Activated naive CD4-positive, alpha-beta T cell (primary cell): ENCODE measurements around the gene EDC3.

Source experiments
- DNase-seq, 4 experiments: peaks; one replicate each; lab custom pipeline; 2025; lab: John Stamatoyannopoulos, UW

EDC3 gene

DNA sequence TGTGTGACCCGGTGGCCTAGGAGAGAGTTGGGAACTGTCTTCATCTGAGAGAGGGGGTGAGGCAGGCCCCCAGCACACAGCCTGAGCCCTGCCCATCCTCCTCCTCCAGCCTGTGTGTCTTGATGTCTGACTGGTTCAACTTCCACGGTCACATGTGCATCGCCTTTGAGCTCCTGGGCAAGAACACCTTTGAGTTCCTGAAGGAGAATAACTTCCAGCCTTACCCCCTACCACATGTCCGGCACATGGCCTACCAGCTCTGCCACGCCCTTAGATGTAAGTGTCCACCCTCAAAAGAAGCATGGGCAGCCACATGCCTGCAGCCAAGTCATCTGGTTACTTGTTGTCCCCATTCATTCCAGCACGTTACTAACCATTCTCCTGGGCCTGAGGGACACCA lies 70.1 kb downstream of the EDC3 start:
- DNase-seq = no peak

DNA sequence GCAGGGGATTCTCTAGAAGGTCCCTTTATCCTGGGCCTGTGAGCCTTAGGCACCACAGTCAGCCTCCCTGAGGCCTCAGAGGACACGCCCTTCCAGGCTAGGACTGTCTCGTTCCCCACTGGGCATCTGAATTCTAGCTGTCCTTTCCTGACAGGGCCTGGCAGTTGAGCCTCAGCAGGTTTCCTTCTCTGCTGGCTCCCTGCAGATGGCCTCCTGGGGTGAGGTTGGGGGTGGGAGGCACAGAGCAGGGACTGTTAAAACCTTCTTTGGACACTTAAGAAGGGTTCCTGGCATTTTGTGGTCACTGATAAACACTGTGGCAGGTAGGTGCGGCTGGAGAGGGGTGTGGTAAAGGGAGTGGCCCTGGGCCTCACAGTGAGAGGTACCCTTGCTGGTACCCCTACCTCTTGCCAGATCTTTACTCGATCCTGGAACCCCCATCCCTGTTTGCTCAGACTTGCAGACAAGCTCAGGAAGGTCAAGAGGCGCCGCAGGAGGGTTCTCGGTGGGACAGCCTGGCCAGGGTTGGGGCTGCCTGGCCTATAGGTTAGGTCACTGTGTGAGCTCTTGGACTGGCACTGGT lies 71.7 kb downstream of the EDC3 start:
- DNase-seq = no peak

DNA sequence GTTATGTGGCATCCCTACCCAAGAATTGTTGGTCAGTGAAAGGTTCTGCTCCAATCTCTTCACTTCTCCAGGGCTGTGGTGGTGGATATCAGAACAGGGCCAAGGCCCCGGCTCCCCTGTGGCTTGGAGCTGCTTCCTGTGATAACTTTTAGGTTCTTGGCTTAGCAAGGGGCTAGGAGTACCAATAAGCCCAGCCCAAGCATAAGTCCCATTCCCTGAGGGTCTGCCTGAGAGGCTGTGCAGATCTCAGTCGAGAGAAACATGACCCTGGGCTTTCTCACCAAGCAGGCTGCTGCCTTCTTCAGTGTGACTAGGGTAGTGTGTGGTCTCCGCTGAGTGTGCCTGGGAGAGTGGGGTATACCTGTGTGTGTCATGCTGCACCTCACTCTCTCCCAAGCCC lies 73.1 kb downstream of the EDC3 start:
- no peak for DNase-seq

DNA sequence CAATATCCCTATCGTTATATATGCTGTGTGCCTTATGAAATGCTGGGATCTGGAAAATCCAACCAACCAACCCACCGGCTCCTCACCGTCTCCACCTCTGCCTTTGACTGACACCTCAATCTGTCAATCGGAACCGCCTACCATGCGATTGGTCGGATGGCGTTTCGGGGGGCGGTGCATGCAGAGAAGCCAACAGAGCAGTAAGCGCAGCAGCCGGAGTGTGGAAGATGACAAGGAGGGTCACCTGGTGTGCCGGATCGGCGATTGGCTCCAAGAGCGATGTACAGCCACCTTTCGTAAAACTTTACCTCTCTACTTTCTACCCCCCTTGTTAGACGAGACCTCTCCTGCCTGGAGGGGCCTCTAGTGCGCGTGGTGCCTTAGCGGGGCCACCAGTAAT lies 73.9 kb downstream of the EDC3 start:
- no peak for DNase-seq

DNA sequence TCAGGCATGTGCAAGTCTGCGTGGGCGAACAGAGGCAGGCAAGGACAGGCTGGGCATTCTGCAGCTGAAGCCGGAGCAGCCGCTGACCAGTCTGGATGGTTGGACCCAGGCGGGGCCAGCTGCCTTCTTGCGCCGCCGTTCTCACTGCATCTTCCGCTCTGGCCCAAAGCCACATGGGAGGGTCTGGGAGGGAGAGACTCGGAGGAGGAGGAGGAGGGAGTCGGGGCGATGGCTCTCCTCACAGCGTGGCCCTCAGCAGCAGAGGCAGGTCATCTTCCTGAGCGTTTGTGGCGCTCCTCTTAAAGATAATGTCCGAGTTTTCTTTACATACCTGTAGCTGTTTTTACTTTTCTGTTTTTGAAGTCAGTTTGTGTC lies 74.3 kb downstream of the EDC3 start:
- no peak for DNase-seq

DNA sequence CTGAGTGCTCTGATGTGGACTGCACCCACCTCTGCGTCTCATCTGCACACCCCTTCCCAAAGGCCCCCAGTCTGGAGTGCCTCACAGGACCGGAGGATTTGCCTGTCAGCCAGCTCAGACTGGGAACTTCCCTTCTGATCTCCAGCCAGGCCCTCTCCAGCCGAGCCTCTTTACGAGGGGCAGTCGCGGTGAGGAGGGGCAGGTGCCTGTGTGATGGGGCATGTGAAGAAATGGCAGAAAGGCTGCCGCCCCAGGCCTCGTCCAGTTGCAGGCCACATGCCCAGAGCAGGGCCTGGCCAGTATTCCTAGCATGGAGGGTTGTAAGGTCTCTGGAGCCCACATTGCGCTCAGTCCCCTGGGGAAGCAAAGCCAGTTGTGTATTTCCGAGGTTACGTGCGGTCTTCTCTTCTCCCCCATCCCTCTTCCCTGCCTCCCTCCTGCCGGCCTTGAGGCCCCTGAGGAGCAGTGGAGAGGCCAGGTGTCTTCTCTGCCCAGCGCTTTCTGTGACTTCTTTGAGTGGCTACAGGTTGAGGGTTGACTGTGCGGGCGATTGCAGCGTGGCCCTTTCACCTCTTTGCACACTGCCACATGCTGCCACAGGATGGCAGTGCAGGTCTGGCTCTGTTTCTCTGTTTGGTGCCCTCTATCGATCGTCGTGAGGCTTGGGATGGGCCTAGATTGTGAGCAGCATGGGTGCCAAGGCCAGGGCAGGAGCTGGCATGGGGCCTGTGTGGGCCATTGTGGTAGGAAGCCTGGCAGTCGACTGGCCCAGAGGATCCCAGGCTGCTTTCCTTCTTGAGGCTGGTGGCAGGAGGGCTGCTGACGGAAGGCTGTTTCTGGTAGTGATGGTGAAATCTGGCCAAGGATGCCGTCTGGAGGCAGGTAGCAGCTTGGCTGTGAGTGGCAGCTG lies 74.9 kb downstream of the EDC3 start:
- DNase-seq = peak; percentile 28 to 51 (median 34)

DNA sequence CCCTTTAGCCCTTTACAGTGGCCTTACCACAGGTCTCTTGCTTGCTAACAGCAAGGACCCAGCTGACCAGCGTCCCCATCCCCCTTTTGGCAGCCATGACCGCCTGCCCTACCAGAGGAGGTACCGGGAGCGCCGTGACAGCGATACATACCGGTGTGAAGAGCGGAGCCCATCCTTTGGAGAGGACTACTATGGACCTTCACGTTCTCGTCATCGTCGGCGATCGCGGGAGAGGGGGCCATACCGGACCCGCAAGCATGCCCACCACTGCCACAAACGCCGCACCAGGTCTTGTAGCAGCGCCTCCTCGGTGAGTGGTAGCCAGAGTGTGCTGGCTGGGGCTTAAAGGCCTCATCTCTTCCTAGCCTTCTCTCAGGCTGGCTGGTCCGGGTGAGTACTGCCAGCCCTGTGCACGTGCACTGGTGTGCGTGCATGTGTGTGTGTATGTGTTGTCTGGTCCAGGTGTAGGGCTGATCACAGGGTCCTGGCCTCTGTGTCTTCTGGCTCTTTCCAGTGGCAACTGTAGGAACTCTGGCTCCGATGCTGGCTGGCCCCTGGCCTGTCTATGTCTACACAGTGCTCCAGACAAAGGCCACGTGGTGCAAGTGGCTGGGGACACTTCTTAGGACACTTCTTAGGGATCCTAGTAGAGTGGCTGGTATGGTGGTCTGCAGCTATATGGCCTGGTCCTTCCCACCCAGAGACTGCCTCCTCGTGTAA lies 75.7 kb downstream of the EDC3 start:
- no peak for DNase-seq

DNA sequence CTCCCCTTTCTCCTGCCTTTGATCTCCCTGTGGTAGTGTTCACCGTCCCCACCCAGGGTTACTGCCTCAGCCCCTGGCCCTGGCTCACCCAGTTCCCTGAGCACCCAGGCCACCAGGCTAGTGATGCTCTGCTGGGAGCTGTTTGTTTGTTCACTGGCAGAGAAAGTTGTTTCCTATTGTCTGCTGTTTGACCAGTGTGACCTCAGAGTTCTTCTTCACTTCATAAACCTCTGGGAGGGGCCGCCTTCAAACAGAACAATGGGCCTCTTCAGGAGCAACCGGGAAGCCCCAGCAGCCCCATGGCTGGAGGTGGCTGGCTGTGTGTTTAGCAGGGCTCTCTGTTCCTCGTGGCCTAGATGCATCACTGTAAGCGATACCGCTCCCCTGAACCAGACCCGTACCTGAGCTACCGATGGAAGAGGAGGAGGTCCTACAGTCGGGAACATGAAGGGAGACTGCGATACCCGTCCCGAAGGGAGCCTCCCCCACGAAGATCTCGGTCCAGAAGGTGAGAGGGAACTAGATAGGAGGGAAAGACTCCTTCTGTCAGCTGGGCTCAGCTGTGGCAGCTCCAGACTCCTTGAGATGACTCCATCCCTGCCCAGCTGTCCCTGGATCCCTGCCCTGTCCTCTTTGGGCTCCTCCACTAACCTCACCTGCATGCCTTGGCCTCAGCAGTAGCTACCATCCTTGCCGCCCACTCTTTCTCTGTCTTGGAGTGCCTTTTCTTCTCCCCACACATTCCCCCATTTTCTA lies 76.8 kb downstream of the EDC3 start:
- no peak for DNase-seq

DNA sequence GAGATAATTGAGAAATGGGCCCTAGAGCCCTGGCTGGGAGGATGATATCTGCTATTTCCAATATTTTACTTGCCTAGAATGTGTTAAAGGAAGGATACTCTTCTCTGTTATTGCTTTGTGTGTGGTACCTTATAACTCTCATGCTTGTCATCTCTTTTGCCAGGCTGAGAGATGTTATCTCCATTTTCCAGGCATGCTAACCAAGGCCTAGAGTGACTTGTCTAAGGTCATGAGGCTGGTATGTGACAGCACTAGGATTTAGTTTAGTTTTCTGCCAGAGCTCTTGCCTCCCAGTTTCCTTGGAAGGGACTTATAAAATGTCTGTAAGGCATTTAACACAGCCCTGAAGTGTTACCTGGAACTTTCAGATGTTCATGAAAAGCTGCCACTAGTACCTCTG lies 78.8 kb downstream of the EDC3 start:
- no peak for DNase-seq

DNA sequence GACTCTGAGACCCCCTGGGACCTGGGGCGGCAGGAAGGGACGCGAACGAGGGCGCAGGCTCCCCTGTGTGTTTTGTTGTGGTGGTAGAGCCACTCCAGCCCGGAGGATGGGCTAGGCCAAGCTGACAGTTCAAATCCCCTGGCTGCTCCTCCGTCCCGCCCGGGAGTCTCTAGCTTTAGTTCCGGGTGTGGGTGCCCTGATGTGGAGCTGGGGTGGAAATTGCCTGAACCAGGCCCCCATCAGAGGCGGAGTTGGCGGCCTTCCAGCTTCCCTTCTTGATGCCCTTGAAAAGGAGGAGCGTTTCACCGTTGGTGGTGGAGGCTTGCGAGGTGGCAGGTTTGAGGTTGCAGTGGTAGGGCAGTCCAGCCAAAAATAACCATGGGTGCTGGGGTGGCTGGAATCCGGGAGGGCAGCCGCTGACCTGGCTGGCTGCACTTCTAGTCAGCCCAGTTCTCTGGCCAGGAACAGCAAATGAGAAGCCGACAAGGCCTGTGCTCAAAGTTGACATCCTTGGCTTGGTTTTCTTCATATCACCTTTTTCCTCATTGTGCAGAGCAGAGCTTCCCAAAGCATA lies 79.4 kb downstream of the EDC3 start:
- DNase-seq = peak; percentile 18 to 62 (median 46)

DNA sequence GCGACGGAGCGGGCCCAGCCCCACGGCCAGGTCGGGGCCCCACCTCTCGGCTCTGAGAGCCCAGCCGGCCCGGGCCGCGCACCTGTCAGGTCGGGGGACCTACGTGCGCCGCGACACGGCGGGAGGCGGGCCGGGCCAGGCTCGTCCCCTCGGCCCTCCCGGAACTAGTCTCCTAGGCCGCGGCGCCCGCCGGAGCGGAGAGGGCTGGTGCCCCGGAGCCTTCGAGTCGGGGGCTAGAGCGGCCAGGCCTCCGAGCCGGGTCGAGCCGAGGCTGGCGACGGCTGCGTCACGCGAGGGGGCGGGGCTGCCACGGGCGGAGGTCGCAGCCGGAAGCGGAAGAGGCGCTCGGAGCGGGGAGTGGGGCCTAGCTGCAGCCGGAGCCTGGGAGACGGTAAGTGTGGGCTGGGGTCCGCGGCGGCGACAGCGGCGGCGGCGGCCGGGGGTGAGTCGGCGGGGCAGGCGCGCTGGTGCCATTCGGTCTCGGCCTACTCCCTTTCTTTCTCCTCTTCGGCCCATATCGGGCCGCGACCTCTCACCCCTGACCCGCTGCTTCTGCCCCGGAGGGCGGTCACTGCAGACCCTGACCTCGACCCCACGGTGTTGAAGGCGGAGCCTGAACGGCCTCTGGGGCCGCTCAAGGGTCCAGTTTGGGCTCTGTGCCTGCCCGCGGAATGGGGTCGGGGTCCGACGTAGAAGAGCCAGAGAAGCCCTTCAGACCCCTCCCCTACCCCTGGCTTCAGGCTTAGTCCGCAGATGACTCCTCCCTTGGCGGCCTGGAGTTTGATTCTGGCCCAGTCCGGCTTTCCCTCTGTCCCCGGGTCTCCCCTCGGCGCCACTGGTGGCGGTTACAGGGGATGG lies 80.1 kb downstream of the EDC3 start, which contains the start of gene CLK3:
TSS of gene CLK3 (plus strand) at position 329 of the 858 bp plus-strand sequence. CDS start 3,361 bp downstream, outside the sequence.
- peak; percentile 79 to 98 (median 89) for DNase-seq

DNA sequence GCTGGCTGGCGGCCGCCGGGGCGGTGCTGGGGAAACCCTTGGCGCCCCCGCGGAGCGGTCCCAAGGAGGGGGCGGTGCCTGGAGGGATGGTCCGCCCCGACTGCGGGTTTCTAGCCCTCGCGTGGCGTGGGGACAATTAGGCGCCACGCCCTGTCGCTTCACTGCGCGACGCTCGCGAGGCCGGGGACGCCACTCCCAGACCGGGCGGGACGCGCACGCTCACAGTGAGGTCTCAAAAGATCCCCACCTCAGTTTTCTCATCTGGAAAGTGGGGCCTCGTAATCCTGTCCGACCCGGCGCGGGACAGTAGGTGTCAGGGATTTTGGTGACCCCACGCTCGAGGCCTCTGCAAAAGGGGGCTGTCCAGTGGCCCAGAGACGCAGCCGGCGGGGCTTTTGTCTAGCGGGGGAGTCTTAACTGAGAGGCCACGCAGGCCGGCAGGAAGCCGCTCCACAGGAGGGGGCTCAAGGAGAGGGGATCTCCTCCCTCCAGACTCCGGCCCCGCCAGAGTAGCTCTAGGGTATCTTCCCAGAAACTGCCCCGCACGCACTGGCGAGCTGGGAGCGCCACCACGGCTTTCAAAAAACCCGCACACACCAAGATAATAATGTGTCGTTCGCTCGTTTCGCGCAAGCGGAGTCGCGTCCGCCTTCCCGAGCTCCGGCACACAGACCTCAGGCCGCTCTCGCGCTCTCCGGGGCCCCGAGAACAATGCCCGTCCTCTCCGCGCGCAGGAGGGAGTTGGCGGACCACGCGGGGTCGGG lies 80.9 kb downstream of the EDC3 start:
- DNase-seq = peak; percentile 50 to 86 (median 64)

DNA sequence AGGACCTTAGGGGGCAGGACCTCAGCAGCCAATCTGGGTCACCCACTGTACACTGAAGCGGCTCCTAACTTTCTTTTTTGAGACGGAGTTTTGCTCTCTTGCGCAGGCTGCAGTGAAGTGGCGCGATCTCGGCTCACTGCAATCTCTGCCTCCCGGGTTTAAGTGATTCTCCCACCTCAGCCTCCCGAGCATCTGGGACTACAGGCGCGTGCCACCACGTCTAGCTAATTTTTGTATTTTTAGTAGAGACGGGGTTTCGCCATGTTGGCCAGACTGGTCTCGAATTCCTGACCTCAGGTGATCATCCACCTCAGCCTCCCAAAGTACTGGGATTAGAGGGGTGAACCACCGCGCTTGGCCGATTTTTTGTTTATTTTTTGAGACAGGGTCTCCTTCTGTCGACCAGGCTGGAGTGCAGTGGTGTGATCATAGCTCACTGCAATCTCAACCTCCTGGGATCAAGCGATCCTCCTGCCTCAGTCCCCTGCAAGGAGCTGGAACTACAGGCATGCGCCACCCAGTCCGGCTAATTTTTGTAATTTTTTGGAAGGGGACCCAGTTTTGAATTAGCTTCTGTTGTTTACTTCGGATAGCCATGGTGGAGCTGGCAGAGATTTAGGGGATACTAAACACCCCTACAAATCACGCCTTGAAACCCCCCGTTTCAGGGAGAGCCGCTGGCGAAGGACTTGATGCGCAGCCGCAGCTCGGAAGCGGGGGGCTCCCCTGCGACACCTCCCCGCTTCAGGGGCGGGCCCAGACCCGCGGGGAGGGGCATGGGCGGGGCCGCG lies 81.7 kb downstream of the EDC3 start:
- DNase-seq = no peak

DNA sequence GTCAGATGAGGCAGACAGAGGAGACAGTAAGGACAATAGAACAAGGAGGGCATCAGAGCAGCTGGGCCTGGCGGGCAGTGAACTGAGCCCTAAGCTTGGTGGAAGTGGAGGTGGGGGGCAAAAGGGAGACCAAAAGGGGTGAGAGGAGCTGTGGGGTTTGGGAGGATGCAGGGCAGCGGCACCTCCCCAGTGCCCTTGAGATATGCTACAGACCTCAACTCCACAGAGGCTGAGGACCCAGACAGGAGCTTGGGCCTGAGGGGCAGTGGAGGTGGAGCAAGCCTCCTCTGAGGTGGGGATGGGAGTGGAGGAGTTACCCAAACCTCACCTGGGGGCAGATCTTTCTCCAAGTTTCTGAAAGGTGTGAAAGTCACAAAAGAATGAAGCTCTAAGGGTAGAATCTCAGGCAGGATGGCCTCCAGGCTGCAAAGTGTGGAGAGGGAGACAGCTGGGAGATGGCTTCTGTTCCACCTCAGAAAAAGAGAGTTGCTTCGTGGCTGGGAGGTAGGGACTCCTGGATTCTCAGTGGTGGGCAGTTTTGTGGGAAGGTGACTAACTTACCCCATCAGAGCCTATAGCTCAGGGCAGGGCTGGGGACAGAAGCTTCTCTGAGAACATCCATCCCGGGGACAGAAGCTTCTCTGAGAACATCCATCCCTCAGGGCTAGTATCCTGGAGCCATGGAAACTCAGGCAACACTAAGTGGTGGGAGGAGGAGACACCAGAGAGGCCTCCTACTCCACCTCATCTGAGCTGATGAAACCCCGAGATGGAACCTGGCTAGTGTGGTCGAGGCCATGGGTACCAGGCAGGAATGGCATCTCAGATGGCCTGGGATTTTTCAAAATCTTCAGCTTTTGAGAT lies 82.5 kb downstream of the EDC3 start:
- DNase-seq = no peak

DNA sequence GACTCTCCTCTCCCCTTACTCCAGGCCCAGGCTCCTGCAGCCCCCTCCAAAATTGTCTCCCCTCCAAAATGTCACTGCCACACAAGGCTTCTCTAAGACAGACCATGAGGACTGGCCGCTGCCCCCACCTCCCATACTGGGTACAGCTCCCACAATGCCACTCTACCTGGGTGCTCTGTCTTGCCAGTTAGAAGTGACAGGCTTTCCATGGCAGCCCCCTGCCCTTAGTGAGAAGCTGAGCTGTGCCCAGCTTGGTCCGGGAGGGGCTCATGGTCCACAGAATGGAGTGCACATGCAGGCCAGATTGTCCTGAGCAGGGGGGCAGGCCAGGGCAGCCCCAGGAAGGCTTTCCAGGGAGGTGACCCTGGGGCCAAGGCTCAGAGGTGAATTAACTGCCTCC lies 83.1 kb downstream of the EDC3 start:
- DNase-seq = no peak

DNA sequence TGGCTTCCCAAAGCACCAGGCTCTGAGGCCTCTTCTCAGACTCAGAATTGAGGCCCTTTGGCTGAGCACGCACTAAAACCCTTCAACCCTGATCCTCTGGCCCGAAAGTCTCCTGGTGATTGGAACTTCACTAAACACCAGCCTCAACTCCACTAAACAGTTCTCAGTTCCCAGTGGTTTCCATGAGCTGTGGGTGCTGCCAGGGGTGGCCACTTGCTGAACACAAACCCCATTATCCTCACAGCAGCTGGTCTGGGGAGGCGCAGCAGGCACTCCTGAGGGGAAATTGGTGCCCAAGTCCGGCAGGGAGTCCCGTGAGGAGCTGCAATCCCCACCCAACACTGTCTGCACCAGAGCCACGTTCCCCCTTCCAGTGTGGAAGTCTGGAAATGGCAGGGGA lies 84.0 kb downstream of the EDC3 start:
- no peak for DNase-seq

DNA sequence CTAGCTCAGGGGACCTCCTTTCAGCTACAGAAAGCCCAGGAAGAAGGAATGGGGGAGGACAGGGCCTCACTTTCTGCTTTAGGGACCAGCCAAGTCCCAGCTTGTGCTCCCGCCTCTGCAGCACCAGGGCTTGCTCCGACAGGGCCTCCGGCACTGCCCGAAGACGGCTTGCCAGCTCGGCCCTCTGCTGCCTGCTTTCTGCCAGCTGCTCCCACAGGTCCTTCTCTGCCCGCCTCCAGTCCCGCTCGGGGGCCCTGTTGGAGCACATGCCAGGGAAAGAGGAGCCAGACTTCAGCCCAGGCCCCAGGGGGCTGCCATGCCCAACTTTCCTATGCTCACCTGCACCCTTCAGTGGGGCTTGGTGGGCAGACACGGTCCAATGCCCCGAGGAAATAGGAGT lies 84.5 kb downstream of the EDC3 start:
- no peak for DNase-seq

DNA sequence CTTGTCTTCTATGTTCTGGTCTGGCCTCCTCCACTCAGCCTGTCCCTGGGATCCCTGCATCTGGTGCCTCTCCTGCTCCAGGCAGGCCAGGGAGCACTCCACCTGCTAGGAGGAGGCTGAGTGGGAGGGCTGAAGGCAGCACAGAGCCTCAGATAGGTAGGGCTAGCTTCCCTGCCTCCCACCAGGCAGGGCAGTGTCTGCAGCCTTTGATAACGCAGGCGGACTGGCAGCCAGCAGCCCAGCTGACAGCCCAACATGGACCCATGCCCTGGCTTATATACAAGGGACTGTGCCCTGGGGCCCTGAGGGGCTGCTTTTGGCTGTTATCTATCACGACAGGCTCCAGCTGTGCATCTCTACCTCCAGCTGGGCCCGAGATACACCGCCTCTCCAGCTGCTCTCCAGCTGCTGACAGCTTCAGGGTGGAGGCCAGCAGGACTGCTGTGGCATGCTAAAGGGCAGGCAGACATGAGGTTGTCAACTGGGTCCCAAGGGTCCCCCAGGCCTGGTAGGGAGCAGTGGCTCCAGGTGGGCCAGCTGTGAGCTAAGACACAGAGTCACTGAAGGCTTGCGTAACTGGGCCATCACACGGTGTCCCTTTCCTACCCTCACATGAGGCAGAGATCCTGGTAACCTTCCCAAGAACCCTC lies 85.4 kb downstream of the EDC3 start:
- no peak for DNase-seq
